ENCODE data around the gene KATNAL1.

Gene KATNAL1

GRCh38 chr13:30332456-30333143, 25.2 kb upstream of the KATNAL1 start:
- DNase-seq (ENCODE audit: low read depth) = no peak

DNA sequence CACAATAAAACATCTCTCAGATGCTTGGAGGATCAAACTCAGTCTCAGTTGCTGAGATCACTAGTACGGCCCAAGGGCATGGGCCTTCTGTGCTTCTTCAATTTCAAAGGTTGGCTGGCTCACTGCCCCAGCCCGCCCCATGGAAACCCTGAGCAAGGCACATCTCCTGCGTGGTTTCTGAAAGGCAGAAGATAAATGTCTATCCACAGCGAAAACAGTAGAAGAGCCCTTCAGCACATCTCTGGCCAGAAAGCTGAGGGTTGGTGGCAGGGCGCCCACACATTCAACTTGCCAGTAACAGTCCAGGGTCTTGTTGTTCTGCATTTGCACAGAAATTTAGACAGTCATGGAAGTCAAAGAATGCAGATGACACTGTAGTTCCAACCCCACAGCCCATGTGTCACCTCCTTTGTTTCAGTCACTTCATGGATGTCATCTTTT, 24.0 kb upstream of the KATNAL1 start:
- DNase-seq (ENCODE audit: low read depth) = no peak

DNA sequence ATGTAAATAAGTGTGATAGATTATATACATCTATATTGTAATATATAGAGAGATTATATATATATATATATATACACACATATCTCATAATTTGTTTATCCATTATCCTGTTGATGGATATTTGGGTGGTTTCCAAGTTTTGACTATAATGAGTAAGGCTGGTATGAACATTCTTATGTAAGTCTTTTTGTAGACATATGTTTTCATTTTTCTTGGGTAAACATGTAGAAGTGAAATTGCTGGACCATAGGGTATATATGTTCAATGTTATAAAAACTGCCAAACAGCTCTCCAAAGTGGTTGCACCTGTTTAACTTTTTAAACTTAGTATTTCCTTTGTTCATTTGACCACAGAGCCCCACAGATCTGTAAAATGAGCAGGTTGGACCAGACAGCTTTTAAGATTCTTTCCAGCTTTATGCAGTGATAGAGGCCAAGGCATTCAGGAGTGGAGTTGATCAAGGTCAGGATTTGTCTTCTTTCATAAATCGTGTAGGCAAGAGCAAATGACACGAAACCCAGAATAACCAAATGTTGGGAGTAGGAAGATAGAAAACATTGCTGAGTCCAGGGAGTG, 21.7 kb upstream of the KATNAL1 start:
- DNase-seq (ENCODE audit: low read depth) = no peak

- no peak for DNase-seq (ENCODE audit: low read depth)
Observed at GRCh38 chr13:30325668-30326067, 18.3 kb upstream of the KATNAL1 start.

DNA sequence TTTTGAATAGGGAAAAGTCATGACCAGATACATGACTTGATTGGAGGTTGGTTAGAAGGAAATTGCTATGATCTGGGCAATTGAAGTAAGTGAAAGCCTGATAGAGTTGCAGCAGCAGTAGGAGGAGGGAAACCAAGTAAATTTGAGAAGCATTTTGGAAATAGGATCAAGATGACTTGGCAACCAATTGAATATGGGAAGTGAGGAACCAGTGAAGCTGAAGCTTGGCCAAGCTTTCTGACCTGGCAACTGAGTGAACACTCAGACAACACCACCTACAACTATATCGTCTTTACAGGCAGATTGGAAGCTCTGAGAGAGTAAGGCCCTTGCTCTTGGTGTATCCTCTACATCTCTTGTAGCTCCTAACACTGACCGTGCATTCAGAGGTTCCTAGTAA, 16.2 kb upstream of the KATNAL1 start:
- DNase-seq (ENCODE audit: low read depth) = no peak

DNA sequence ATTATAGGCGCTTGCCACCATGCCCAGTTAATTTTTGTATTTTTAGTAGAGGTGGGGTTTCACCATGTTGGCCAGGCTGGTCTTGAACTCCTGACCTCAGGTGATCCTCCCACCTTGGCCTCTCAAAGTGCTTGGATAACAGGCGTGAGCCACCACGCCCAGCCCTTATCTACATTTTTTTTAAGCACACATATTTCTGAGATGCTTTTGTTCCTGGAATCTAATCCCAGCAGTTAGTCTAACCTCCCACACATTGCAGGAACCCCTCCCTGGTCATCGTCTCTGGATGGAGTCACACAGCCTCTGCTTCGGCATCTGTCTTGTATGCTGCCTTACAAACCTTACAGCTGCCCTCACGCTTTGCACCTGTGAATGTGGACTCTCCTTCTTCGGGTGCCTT, 15.1 kb upstream of the KATNAL1 start:
- no peak for DNase-seq (ENCODE audit: low read depth)

GRCh38 chr13:30321256-30321655, 13.9 kb upstream of the KATNAL1 start:
- DNase-seq (ENCODE audit: low read depth) = no peak

DNA sequence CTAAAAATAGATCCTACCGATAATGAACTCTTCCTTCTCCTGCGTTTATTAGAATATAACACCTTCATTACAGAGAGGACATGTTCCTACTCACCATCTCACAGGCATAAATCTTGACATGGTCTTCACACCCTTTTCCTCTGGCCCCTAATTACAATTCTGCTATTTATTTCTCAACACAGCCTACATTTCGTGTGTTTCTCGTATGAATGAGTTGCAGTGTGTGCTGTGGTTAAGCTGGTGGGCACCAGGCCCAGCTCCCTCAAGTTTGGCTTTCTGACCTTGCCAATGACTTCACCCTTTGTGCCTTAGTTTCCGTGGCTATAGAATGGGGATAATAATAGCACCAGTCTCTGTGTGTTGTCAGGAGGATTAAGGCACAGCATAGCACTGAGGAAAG, 12.3 kb upstream of the KATNAL1 start:
- DNase-seq (ENCODE audit: low read depth) = no peak

- DNase-seq (ENCODE audit: low read depth) = no peak
Observed at GRCh38 chr13:30319130-30319529, 11.8 kb upstream of the KATNAL1 start.

GRCh38 chr13:30318026-30318425, 10.7 kb upstream of the KATNAL1 start:
- no peak for DNase-seq (ENCODE audit: low read depth)

DNA sequence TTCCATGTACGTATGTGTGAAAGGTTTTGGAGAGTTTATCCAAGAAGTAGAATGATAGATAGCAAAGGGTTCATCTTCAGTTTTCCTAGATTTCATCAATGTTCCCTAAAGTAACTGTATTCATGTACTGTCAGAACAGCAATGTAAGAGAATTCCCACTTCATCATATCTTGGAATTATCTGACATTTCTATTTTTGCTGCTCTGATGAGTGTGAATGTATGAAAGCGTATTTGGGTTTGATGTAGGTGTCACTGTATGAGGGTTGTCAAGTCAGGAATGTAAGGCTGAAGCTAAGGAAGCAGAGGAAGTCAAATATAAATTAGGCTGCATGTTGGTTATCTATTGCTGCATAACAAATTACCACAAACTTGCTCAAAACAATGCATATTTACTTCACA, 7.2 kb upstream of the KATNAL1 start:
- no peak for DNase-seq (ENCODE audit: low read depth)

DNA sequence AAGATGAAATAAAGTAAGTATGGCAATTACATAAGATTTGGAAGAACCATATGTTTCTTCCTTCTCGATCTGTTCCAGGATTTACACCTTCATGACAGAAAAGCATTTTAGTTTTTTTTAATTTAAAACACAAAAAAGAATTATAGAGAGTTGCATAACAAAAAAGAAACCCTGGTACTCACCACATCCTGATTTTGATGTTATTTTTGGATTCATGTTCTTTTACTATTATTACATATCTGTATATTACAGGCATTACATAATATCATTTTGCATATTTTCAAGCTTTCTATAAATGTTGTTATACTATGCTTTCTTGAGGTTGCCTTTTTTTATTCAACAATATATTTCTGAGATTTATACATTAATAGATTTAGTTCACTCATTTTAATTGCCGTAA, 6.7 kb upstream of the KATNAL1 start:
- no peak for DNase-seq (ENCODE audit: low read depth)

DNA sequence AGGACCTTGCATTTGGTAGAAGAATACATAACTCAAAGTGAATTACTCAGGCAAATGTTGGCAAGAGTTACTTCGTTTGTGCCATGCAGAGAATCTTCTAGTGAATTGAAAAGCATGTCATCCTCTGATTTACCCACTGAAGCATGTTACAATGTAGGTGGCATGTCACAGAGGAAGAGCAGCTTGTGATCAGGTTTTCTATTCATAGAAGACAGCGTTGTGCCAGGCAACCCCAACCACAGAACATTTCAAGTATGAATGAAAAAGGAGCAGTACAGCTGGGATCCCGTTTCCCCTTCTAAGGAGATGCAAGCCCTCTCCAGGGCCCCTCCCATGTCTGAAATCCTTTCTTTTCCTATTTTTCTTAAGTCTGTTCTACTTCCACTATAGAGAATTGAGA, 6.0 kb upstream of the KATNAL1 start:
- DNase-seq (ENCODE audit: low read depth) = no peak

- no peak for DNase-seq (ENCODE audit: low read depth)
Observed at GRCh38 chr13:30312904-30313303, 5.6 kb upstream of the KATNAL1 start.

DNA sequence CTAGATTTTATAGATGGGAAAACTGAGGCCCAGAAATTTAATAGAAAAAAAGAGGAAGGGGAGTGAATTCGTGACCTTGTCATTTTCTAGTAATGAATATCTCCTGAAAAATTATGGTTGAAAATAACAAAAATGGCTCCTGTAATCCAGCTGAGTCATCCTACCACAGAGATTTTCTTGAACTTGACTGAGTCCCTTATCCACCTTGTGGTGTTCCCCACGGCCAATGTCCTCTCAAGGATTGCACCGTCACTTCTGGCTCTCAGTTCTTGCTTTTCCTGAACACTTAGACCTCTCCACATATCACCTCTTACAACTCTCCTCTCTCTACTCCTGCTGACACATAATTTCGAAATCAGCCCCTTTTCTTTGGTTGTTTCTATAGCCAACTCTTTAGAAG, 1.2 kb upstream of the KATNAL1 start:
- no peak for DNase-seq (ENCODE audit: low read depth)

- DNase-seq (ENCODE audit: low read depth) = no peak
Observed at GRCh38 chr13:30307971-30308290, 580 bp upstream of the KATNAL1 start.

DNA sequence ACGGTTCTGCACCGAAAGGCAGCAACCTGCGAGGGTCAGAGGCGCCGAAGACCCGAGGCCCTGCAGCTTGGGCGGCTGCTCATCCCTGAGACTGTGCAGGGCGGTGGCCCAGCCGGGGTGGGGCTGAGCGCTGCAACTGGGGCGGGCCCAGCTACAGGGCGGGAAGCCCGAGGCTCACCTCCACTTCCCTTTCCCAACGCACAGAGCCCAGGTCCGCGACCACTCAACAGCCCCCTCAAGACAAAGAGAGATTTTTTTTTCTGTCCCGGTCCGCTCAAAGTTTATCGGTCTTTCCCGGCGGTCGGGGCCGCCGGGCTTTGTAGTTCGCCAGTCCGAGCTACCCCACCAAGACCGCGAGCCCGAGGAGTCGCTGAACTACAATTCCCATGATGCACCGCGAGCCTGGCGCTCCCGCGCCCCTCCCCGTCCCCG, 573 bp downstream of the KATNAL1 start:
- peak; percentile 84 for DNase-seq (ENCODE audit: low read depth)

DNA sequence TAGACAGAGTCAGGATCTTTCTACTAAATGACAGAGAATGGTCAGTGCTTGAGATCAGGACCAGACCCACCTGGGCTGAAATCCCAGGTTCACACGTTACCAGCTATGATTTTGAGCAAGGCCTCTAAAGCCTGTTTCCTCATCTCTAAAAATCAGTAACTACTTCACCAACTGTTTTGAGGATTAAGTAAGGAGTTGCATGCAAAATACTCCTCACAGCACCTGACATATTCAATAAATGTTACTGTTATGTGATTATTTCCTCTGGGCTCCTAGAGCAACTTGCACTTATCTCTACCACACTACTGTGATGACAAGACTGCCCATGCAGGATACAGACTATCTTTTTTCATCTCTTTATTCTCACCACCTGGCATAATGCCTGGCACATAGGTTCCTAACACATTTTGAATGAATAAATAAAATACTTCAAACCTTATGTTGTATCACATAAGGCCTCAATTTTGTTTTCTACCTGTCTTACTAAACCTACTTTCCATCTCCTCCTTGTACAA, 1.8 kb downstream of the KATNAL1 start:
- DNase-seq (ENCODE audit: low read depth) = no peak

DNA sequence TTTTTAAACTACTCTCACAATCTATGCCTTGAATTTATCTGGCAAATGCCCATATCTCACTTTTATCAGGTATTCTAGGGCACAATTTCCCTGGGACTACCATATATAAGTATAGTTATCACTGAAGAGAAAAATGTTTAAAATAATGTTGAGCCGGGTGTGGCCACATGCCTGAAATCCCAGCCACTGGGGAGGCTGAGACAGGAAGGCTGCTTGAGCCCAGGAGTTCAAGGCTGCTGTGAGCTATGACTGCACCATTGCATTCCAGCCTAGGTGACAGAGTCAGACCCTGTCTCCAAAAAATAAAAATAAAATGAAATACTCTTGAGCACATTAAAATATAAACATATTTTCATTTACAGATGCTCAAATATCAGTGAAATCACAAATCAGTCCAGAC, 4.1 kb downstream of the KATNAL1 start:
- no peak for DNase-seq (ENCODE audit: low read depth)

GRCh38 chr13:30301827-30302226, 5.5 kb downstream of the KATNAL1 start:
- no peak for DNase-seq (ENCODE audit: low read depth)

DNA sequence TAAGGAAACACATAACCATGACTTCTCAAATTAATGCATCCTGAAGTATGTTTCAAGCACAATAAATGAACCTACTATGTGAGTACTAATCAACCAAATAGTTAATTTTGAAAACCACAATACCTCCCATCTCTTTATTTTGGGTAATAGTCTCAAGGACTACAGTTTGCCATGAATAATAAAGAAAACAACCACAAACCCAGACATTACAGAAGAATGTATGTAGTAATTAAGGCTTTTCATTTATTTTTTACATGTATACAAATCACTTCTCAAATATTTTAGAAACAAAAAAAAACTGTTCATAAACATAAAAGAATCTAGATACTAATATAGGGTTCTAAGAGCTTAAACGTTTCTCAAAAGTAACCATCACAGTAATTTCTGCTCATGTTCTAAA, 6.8 kb downstream of the KATNAL1 start:
- no peak for DNase-seq (ENCODE audit: low read depth)

GRCh38 chr13:30299786-30300185, 7.6 kb downstream of the KATNAL1 start:
- no peak for DNase-seq (ENCODE audit: low read depth)

GRCh38 chr13:30295116-30295515, 12.2 kb downstream of the KATNAL1 start:
- DNase-seq (ENCODE audit: low read depth) = no peak

GRCh38 chr13:30294004-30294403, 13.3 kb downstream of the KATNAL1 start:
- DNase-seq (ENCODE audit: low read depth) = no peak

Measured in activated T-cell treated with anti-CD3 and anti-CD28 coated beads for 1 hour (primary cell).